GM19324 (cell line): ENCODE measurements around the gene IRGC.

Experiments
- ATAC-seq: cut with Tn5 transposase; IDR thresholded peaks from one replicate; pipeline ENCODE4 v1.9.1; 2021; ENCODE audit warnings: mild to moderate bottlenecking, moderate library complexity; ENCODE audit not compliant: unreplicated experiment, low FRiP score

IRGC gene

GRCh38 chr19:43721469-43722048 lies 5.7 kb downstream of the IRGC start:
- no peak for ATAC-seq

- ATAC-seq, result no peak
These were observed 7.7 kb downstream of the IRGC start for GRCh38 chr19:43723588-43723987.

- ATAC-seq, result no peak
These were observed 9.0 kb downstream of the IRGC start for GRCh38 chr19:43724896-43725295.

GRCh38 chr19:43725468-43725867 lies 9.6 kb downstream of the IRGC start:
- ATAC-seq, result no peak

GRCh38 chr19:43726736-43727592 lies 11.1 kb downstream of the IRGC start:
- ATAC-seq, result no peak

GRCh38 chr19:43727593-43727853 lies 11.6 kb downstream of the IRGC start:
- no peak for ATAC-seq

GRCh38 chr19:43729919-43730318 lies 14.0 kb downstream of the IRGC start:
- ATAC-seq, result no peak

GRCh38 chr19:43731346-43731745 lies 15.5 kb downstream of the IRGC start:
- no peak for ATAC-seq

GRCh38 chr19:43731846-43732245 lies 16.0 kb downstream of the IRGC start:
- ATAC-seq, result no peak

- ATAC-seq, result no peak
These were observed 19.1 kb downstream of the IRGC start for GRCh38 chr19:43735013-43735412.

- ATAC-seq, result no peak
These were observed 20.1 kb downstream of the IRGC start for GRCh38 chr19:43735957-43736356.

GRCh38 chr19:43738780-43739211 lies 22.9 kb downstream of the IRGC start:
- ATAC-seq, result no peak

GRCh38 chr19:43739439-43740235 lies 23.8 kb downstream of the IRGC start:
- ATAC-seq, result no peak

GRCh38 chr19:43741075-43741825 lies 25.4 kb downstream of the IRGC start:
- ATAC-seq, result no peak

- no peak for ATAC-seq
These were observed 27.2 kb downstream of the IRGC start for GRCh38 chr19:43743059-43743458.

GRCh38 chr19:43747557-43748204 lies 31.8 kb downstream of the IRGC start:
- ATAC-seq, result no peak

GRCh38 chr19:43748205-43748594 lies 32.3 kb downstream of the IRGC start:
- no peak for ATAC-seq

- no peak for ATAC-seq
These were observed 32.8 kb downstream of the IRGC start for GRCh38 chr19:43748685-43749084.

GRCh38 chr19:43749152-43749551 lies 33.3 kb downstream of the IRGC start:
- ATAC-seq, result no peak

GRCh38 chr19:43749898-43750297 lies 34.0 kb downstream of the IRGC start:
- ATAC-seq, result no peak
